ENCODE results near the gene SAP30BP.

DNA sequence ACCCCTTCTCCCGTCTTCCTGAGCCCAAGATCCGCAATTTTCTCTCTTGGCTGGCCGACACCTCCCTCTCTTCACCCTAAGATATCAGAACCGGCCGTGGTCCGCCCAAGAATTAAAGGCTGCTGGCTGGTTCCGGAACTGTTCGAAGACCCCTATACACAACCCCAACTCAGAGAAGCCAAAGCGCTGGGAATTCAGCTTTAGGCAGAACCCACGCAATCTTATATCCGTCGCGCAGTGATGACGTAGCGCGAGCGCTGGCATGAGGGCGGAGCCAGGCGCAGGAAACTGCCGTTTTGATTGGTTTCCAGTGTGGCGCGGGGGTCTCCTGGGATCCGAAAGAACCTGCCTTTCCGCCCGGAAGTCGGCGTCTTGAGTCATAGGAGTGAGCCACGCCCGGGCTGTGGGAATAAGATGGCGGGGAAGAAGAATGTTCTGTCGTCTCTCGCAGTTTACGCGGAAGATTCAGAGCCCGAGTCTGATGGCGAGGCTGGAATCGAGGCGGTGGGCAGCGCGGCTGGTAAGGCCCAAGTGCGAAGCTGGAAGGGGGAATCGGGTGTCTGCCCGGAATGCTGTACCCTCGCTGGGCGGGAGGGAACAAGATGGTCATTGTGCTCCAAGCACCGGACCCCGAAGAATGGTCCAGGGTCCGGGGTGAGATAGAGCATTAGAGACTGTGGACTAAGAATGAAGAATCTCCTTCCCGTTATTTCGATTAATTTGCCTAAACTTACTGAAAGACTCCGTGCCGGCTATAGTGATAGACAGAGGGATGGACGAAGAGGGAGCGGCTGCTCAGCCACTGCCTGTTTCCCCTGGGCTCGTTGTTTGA is at the start of gene SAP30BP, which contains the start of gene RECQL5:
- TF ChIP-seq, protein P1, sequence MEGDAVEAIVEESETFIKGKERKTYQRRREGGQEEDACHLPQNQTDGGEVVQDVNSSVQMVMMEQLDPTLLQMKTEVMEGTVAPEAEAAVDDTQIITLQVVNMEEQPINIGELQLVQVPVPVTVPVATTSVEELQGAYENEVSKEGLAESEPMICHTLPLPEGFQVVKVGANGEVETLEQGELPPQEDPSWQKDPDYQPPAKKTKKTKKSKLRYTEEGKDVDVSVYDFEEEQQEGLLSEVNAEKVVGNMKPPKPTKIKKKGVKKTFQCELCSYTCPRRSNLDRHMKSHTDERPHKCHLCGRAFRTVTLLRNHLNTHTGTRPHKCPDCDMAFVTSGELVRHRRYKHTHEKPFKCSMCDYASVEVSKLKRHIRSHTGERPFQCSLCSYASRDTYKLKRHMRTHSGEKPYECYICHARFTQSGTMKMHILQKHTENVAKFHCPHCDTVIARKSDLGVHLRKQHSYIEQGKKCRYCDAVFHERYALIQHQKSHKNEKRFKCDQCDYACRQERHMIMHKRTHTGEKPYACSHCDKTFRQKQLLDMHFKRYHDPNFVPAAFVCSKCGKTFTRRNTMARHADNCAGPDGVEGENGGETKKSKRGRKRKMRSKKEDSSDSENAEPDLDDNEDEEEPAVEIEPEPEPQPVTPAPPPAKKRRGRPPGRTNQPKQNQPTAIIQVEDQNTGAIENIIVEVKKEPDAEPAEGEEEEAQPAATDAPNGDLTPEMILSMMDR (IDR thresholded peaks at IDR 0.05; ENCODE audit: low read depth, low read length, missing input control) = no peak
- TF ChIP-seq, protein P2, sequence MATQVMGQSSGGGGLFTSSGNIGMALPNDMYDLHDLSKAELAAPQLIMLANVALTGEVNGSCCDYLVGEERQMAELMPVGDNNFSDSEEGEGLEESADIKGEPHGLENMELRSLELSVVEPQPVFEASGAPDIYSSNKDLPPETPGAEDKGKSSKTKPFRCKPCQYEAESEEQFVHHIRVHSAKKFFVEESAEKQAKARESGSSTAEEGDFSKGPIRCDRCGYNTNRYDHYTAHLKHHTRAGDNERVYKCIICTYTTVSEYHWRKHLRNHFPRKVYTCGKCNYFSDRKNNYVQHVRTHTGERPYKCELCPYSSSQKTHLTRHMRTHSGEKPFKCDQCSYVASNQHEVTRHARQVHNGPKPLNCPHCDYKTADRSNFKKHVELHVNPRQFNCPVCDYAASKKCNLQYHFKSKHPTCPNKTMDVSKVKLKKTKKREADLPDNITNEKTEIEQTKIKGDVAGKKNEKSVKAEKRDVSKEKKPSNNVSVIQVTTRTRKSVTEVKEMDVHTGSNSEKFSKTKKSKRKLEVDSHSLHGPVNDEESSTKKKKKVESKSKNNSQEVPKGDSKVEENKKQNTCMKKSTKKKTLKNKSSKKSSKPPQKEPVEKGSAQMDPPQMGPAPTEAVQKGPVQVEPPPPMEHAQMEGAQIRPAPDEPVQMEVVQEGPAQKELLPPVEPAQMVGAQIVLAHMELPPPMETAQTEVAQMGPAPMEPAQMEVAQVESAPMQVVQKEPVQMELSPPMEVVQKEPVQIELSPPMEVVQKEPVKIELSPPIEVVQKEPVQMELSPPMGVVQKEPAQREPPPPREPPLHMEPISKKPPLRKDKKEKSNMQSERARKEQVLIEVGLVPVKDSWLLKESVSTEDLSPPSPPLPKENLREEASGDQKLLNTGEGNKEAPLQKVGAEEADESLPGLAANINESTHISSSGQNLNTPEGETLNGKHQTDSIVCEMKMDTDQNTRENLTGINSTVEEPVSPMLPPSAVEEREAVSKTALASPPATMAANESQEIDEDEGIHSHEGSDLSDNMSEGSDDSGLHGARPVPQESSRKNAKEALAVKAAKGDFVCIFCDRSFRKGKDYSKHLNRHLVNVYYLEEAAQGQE (IDR thresholded peaks at IDR 0.05) = peak; percentile 56
